HFFc6 (cell line): Measurements from ENCODE around the gene KIAA0753. TPM values are rescaled to one million over a fixed set of nuclear protein-coding genes. Genes with fewer than 3 reads are reported as not detected.

Experiments
- DNase-seq: peaks from one replicate; pipeline ENCODE4 v3.0.0-alpha.2; 2018
- H3K27ac Mint-ChIP-seq: 2 replicates; pipeline ENCODE4 v1.8.0; 2020; ENCODE audit warnings: mild to moderate bottlenecking, mixed read lengths
- H3K27me3 Mint-ChIP-seq: 2 replicates; pipeline ENCODE4 v1.8.0; 2021; ENCODE audit warnings: mild to moderate bottlenecking, moderate library complexity, mixed read lengths; ENCODE audit not compliant: insufficient read depth
- H3K36me3 Mint-ChIP-seq: 2 replicates; pipeline ENCODE4 v1.8.0; 2021; ENCODE audit warnings: low read depth, mixed read lengths
- H3K4me1 Mint-ChIP-seq: 2 replicates; pipeline ENCODE4 v1.8.0; 2020; ENCODE audit warnings: low read depth, mixed read lengths
- H3K4me3 Mint-ChIP-seq: 2 replicates; pipeline ENCODE4 v1.8.0; 2020; ENCODE audit warnings: mild to moderate bottlenecking, moderate library complexity, mixed read lengths
- H3K9me3 Mint-ChIP-seq: 2 replicates; pipeline ENCODE4 v1.8.0; 2020; ENCODE audit warnings: mild to moderate bottlenecking, mixed read lengths
- total RNA-seq, 6 experiments: library from RNA; stranded (reverse); fragmentation: NEBNext Ultra II Directional; extraction: Animal tissue kit (Norgen Biotek cat#: 25700); gene quantifications; 2 replicates in 1 of 6; 3 replicates in 5 of 6; pipeline ENCODE4 v1.2.3, GENCODE V29; 2021
- TF ChIP-seq, protein P1 (sequence below): fragments of 200-600 bp; sonication (generic); IDR thresholded peaks from 2 replicates; pipeline ENCODE4 v1.5.0; 2021; ENCODE audit warnings: antibody characterized with exemption, mild to moderate bottlenecking

Gene KIAA0753
- total RNA-seq, 6 experiments from 2014 or later = 15.1 to 17.8 (median 16.4) TPM

- TF ChIP-seq, protein P1, sequence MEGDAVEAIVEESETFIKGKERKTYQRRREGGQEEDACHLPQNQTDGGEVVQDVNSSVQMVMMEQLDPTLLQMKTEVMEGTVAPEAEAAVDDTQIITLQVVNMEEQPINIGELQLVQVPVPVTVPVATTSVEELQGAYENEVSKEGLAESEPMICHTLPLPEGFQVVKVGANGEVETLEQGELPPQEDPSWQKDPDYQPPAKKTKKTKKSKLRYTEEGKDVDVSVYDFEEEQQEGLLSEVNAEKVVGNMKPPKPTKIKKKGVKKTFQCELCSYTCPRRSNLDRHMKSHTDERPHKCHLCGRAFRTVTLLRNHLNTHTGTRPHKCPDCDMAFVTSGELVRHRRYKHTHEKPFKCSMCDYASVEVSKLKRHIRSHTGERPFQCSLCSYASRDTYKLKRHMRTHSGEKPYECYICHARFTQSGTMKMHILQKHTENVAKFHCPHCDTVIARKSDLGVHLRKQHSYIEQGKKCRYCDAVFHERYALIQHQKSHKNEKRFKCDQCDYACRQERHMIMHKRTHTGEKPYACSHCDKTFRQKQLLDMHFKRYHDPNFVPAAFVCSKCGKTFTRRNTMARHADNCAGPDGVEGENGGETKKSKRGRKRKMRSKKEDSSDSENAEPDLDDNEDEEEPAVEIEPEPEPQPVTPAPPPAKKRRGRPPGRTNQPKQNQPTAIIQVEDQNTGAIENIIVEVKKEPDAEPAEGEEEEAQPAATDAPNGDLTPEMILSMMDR = no peak
- no peak for DNase-seq
- Mint-ChIP-seq H3K27me3 (peaks cover 33% of the 10 kb centered on the region), H3K9me3 (no peaks in the 10 kb centered on the region), H3K4me3 (no peak overlapping the region), H3K4me1 (no peaks in the 10 kb centered on the region), H3K27ac (no peak overlapping the region), H3K36me3 (no peaks in the 10 kb centered on the region)
These were observed 38.7 kb upstream of the KIAA0753 start for GRCh38 chr17:6679241-6679640.

DNA sequence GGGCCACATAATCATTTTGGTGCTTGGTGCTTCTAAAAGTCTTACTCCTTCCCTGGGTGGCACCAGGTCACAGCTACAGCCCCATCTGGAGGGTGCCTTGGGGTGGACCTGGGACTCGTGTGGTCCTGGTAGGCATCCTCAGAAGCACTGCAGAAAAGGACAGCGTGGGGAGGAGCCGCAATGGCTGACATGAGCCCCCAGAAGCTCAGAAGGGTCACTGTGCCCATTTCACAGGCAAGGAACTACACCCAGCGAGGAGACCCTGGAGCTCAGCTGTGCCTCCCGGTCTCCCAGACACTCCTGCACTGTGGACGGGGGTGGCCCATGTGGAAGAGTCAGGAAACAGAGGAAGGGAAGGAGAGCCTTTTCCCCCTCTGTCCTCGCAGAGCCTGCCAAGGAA, 37.4 kb upstream of the KIAA0753 start:
- TF ChIP-seq, protein P1 = no peak
- Mint-ChIP-seq H3K36me3 (no peaks in the 10 kb centered on the region), H3K27me3 (peaks cover 30% of the 10 kb centered on the region), H3K9me3 (no peaks in the 10 kb centered on the region), H3K4me3 (no peak overlapping the region), H3K27ac (no peak overlapping the region), H3K4me1 (no peaks in the 10 kb centered on the region)
- DNase-seq = no peak

DNA sequence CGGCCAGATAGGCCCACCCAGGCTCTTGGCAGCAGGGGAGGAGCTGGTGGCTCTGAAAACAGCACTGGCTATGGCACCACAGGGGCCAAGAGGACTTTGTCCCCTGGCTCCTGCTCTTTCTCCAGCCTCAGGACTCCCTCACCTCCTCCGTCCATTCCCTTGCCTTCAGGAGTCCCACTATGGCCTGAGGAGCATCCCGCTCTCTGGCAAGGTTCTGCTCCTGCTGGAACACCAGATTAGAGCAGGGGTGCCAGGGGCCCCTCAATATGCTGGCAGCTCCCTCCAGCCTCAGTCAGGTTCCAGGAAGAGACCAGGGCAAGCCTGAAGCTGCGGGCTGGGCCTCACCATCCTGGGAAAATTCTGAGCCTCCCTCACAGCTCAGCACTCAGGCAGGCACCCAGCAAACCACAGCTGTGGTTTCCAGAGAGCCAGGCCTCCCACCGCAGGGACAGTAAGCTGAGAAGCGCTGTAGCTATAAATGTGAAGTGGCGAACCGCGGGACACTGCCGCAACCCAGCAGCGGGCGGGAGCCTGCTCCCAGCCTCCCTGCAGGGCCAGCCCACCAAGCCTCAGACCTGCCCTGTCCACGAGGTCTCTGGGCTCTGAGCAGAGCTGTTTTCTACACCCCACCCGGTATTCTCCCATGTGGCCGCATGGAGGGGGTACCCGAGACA, 36.8 kb upstream of the KIAA0753 start:
- H3K36me3 Mint-ChIP-seq = no peaks in the 10 kb centered on the region

DNA sequence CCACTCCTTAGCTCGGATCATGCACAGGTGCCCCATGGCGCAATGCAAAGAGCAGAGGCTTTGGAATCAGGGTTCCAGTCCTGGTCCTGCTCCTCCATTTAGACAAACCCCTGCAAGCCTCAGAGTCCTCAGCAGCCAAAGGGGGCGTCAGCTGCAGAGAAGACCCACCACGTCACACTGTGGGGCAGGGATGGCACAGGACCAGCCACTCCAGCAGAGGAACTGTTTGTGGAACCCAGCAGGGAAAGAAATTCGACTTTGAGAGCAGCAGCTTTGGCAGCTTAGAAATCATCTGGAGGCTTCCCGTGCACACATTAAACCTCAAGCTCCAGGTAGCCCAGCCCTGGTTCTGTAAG, 36.3 kb upstream of the KIAA0753 start:
- no peak overlapping the region for H3K4me3 Mint-ChIP-seq
- no peaks in the 10 kb centered on the region for H3K9me3 Mint-ChIP-seq
- TF ChIP-seq, protein P1 = no peak
- no peak overlapping the region for H3K27ac Mint-ChIP-seq
- no peaks in the 10 kb centered on the region for H3K4me1 Mint-ChIP-seq
- H3K36me3 Mint-ChIP-seq = no peaks in the 10 kb centered on the region
- no peak for DNase-seq
- peaks cover 25% of the 10 kb centered on the region for H3K27me3 Mint-ChIP-seq

More for the DNA sequence above, 36.8 kb upstream of the KIAA0753 start:
- DNase-seq = peak; percentile 58
- Mint-ChIP-seq H3K27me3 (peaks cover 29% of the 10 kb centered on the region), H3K4me1 (no peaks in the 10 kb centered on the region), H3K27ac (peak overlapping the region; percentile 46; the same call in 1 of the 2 replicates), H3K9me3 (no peaks in the 10 kb centered on the region), H3K4me3 (no peak overlapping the region)
- TF ChIP-seq, protein P1 = no peak

GRCh38 chr17:6675201-6675825, 34.8 kb upstream of the KIAA0753 start:
- Mint-ChIP-seq H3K4me1 (no peaks in the 10 kb centered on the region), H3K9me3 (no peaks in the 10 kb centered on the region), H3K36me3 (no peaks in the 10 kb centered on the region), H3K27me3 (peaks cover 23% of the 10 kb centered on the region), H3K27ac (no peak overlapping the region), H3K4me3 (no peak overlapping the region)
- TF ChIP-seq, protein P1 = no peak
- no peak for DNase-seq
